Esophagus squamous epithelium (tissue), 5 donors: ENCODE measurements around the gene ROR1. TPM values are rescaled to one million over a fixed set of nuclear protein-coding genes. Genes with fewer than 3 reads are reported as not detected.

Source experiments
- DNase-seq: peaks from one replicate; lab custom pipeline; 2025; lab: John Stamatoyannopoulos, UW
- H3K27ac ChIP-seq, 4 donors: fragments of 200-600 bp; sonication (generic); one replicate each; pipeline ENCODE4 v1.5.1; 2016 to 2019; ENCODE audit warnings: mild to moderate bottlenecking in 1 of 4
- H3K27me3 ChIP-seq, 4 donors: fragments of 200-600 bp; sonication (generic); 1 replicate in 3 of 4; 2 replicates in 1 of 4; pipeline versions ENCODE4 v1.5.1 to v1.6.0; 2017 to 2021; ENCODE audit warnings: antibody characterized with exemption in 1 of 4
- H3K36me3 ChIP-seq, 3 donors: fragments of 200-600 bp; sonication (generic); one replicate each; pipeline ENCODE4 v1.5.1; 2016 to 2019
- H3K4me1 ChIP-seq, 3 donors: fragments of 200-600 bp; sonication (generic); one replicate each; pipeline ENCODE4 v1.5.1; 2017 to 2019
- H3K4me3 ChIP-seq, 4 donors: fragments of 200-600 bp; sonication (generic); 1 replicate in 3 of 4; 2 replicates in 1 of 4; pipeline ENCODE4 v1.5.1; 2016 to 2019; ENCODE audit warnings: mild to moderate bottlenecking in 2 of 4, moderate library complexity in 1 of 4
- H3K9me3 ChIP-seq, 3 donors: fragments of 200-600 bp; sonication (generic); one replicate each; pipeline ENCODE4 v1.5.1; 2016 to 2019
- POLR2A ChIP-seq, 4 donors: fragments of 450-650 bp; IDR thresholded peaks; one replicate each; pipeline ENCODE4 v1.6.1; 2017; ENCODE audit warnings: antibody characterized with exemption in 4 of 4, mild to moderate bottlenecking in 4 of 4, moderate library complexity in 3 of 4
- WGBS, 2 donors: methylation state at CpG; one replicate each; pipeline ENCODE4 v1.1.5; 2018; 5-methylcytosine and 5-hydroxymethylcytosine counted together
- intact Hi-C: fragments of 100-400 bp; cut with DNase I; formaldehyde crosslinking; loops from one replicate; pipeline ENCODE4 v1.15.0; 2022
- total RNA-seq, 4 donors: library from RNA; depleted of rRNA; stranded (reverse); fragments of >200 nt; gene quantifications; one replicate each; pipeline ENCODE4 v1.1.0, GENCODE V29; 2016
- TF ChIP-seq, protein P1 (sequence below), 6 experiments: fragments of 450-650 bp in 4 of 6; fragments of 200-600 bp in 2 of 6; sonication (generic) in 2 of 6; IDR thresholded peaks; one replicate each; pipeline ENCODE4 v1.5.1; 2016 to 2019; ENCODE audit warnings: antibody characterized with exemption in 6 of 6, mild to moderate bottlenecking in 4 of 6, moderate library complexity in 4 of 6
- donor health status: DM: yes; HTN: yes; CAD: no.

The ROR1 gene
- total RNA-seq, 4 donors from 2014 or later, result 6.6 to 15.3 (median 9.4) TPM

DNA sequence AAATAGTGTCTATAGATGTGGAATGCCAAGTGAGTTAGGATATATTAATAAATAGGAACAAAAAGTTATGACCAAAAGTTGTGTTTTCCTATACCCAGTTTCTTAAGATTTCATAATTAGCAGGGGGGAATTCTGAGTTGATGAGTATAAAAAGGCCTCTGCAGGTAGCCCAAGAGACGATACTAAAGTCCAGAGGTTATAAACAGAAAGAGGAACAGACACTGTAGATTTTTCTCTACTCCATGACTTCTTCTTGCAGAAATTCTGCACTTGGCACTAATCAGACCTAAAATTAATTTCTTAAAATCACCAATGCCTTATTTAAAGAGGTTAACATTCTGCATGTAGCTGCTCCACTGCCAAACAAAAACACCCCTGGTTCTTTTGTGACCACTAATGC lies 62.6 kb downstream of the ROR1 start:
- H3K27me3 ChIP-seq, result no peaks in the 10 kb centered on the region
- intact Hi-C loops, result no loop called here
- DNase-seq, result no peak
- H3K27ac ChIP-seq, result no peak overlapping the region
- no peaks in the 10 kb centered on the region for H3K36me3 ChIP-seq
- H3K4me3 ChIP-seq, result no peak overlapping the region
- TF ChIP-seq, protein P1, sequence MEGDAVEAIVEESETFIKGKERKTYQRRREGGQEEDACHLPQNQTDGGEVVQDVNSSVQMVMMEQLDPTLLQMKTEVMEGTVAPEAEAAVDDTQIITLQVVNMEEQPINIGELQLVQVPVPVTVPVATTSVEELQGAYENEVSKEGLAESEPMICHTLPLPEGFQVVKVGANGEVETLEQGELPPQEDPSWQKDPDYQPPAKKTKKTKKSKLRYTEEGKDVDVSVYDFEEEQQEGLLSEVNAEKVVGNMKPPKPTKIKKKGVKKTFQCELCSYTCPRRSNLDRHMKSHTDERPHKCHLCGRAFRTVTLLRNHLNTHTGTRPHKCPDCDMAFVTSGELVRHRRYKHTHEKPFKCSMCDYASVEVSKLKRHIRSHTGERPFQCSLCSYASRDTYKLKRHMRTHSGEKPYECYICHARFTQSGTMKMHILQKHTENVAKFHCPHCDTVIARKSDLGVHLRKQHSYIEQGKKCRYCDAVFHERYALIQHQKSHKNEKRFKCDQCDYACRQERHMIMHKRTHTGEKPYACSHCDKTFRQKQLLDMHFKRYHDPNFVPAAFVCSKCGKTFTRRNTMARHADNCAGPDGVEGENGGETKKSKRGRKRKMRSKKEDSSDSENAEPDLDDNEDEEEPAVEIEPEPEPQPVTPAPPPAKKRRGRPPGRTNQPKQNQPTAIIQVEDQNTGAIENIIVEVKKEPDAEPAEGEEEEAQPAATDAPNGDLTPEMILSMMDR (IDR thresholded peaks at IDR 0.05), result no peak
- TF ChIP-seq POLR2A (IDR thresholded peaks at IDR 0.05), result no peak
- WGBS, 2 donors, result 78 to 83% methylated on average over 1 of the region's 1 CpG
- peaks cover 3 to 40% (median 14%) of the 10 kb centered on the region in 3 donors for H3K4me1 ChIP-seq
- H3K9me3 ChIP-seq, result no peaks in the 10 kb centered on the region

DNA sequence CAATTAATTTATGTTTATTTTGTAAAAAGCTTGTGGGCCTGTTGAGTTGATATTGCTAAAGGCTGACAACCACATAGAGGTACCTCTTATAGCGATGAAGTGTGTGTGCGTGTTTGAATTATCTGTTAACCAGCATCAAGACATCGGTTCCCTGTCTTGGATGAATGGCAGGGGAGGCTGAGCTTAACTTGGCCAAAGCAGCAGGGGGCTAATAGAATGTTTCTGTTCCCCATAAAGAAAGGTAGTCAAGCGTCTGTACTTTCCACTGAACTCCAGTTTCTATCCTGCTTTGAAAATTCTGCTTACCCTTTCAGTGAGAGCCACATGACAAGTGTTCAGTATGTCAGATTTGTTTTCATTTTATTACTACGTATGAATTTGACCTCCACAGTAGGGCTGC lies 63.0 kb downstream of the ROR1 start:
- intact Hi-C loops, result no loop called here
- 82 to 91% methylated on average over 5 of the region's 5 CpGs for WGBS, 2 donors
- no peaks in the 10 kb centered on the region for H3K27me3 ChIP-seq
- TF ChIP-seq POLR2A (IDR thresholded peaks at IDR 0.05), result no peak
- TF ChIP-seq, protein P1 (IDR thresholded peaks at IDR 0.05), result no peak
- DNase-seq, result no peak
- H3K4me3 ChIP-seq, result no peak overlapping the region
- no peak overlapping the region for H3K27ac ChIP-seq
- H3K36me3 ChIP-seq, result no peaks in the 10 kb centered on the region
- no peaks in the 10 kb centered on the region for H3K9me3 ChIP-seq
- H3K4me1 ChIP-seq, result peaks cover 3 to 36% (median 14%) of the 10 kb centered on the region in 3 donors

DNA sequence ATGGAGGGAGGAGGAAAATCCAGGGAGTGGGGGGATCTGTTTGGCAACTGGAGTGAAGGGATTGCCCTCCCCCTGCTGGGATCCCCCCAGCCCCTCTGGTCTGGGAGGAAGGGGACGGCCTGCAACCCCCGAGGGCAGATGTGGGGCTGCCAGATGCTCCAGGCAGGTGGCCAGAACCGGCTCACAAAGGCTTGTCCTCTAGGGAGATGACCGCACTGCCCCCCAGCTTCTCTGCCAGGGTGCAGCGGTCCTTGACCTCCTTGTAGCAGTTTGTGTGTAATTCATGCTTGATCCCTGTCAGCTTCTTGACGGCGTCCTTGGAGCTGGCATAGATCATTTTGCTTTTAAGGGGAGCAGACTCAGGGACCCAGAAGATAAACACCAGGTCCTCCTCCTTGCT lies 69.2 kb downstream of the ROR1 start:
- intact Hi-C loops, result no loop called here
- WGBS, 2 donors, result 56 to 68% methylated on average over 7 of the region's 7 CpGs
- Histone ChIP-seq H3K4me1 (peaks cover 6 to 40% (median 18%) of the 10 kb centered on the region in 3 donors), H3K9me3 (no peaks in the 10 kb centered on the region), H3K27me3 (no peaks in the 10 kb centered on the region), H3K4me3 (no peak overlapping the region), H3K27ac (no peak overlapping the region), H3K36me3 (no peaks in the 10 kb centered on the region)
- DNase-seq, result no peak
- TF ChIP-seq POLR2A (IDR thresholded peaks at IDR 0.05), result no peak
- TF ChIP-seq, protein P1 (IDR thresholded peaks at IDR 0.05), result no peak

DNA sequence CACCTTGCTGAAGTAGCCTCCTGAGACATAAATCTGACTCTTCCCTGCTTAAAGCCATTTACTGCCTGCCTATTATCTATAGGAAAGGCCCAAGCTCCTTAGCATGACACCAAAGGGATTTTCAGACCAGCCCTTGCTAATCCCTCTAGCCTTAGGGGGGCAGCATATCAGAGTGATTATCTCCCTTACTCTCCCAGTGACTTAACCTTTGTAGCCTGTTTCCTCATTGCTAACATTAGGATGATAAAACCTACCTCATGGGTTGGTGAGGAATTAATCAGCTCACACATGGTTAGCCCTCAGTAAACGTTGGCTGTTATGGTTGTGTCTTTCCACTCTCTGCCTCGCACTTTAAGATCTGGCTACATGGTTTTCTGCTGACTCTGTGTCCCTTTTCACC lies 70.1 kb downstream of the ROR1 start:
- no peak for DNase-seq
- intact Hi-C loops, result no loop called here
- H3K4me1 ChIP-seq, result peaks cover 6 to 34% (median 18%) of the 10 kb centered on the region in 3 donors
- no peaks in the 10 kb centered on the region for H3K36me3 ChIP-seq
- WGBS, 2 donors, result 71 to 78% methylated on average over 2 of the region's 2 CpGs
- no peaks in the 10 kb centered on the region for H3K27me3 ChIP-seq
- no peak overlapping the region for H3K27ac ChIP-seq
- H3K9me3 ChIP-seq, result no peaks in the 10 kb centered on the region
- TF ChIP-seq POLR2A (IDR thresholded peaks at IDR 0.05), result no peak
- TF ChIP-seq, protein P1 (IDR thresholded peaks at IDR 0.05), result no peak
- H3K4me3 ChIP-seq, result no peak overlapping the region

DNA sequence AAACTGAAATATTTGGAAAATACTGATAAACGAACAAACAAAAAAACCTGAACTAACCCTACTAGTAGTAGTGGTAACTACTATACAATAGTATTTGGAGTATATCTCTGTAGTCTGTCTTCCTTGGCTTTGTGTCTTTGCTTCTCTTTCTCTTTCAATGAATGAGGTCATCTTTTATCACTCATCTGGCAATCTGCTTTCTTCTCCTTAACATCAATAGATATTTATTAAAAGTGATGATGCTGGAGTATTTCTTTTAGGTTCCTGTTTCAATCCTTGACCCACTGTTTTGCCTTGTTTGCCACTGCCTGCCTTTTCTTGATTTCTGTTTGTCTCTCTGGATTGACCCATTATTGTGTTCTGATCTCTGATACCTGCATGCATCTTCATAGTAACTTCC lies 71.5 kb downstream of the ROR1 start:
- intact Hi-C loops, result no loop called here
- H3K4me1 ChIP-seq, result peaks cover 6 to 33% (median 18%) of the 10 kb centered on the region in 3 donors
- no peaks in the 10 kb centered on the region for H3K27me3 ChIP-seq
- no peak overlapping the region for H3K4me3 ChIP-seq
- no peaks in the 10 kb centered on the region for H3K36me3 ChIP-seq
- no peaks in the 10 kb centered on the region for H3K9me3 ChIP-seq
- DNase-seq, result no peak
- TF ChIP-seq, protein P1 (IDR thresholded peaks at IDR 0.05), result no peak
- TF ChIP-seq POLR2A (IDR thresholded peaks at IDR 0.05), result no peak
- WGBS, 2 donors, result 69 to 79% methylated on average over 1 of the region's 1 CpG
- no peak overlapping the region for H3K27ac ChIP-seq
